NCI-H2107 treated with DMSO at 0.1 percent for 48 hours (cell line): ENCODE results near the gene TM4SF20.
A peak's percentile ranks its signal among the peaks of the same experiment; 100 is the strongest.
"Not testable (repeated sequence)": the region's sequence is repeated elsewhere in the genome, so short reads cannot be mapped to it uniquely, and the experiment has no call there.

Experiments
- DNase-seq: peaks from one replicate; lab custom pipeline; 2025; ENCODE audit not compliant: unreplicated experiment; lab: John Stamatoyannopoulos, UW

The TM4SF20 gene

GRCh38 chr2:227367427-227367795 lies 11.7 kb downstream of the TM4SF20 start:
- no peak for DNase-seq

- no peak for DNase-seq
These were observed 12.2 kb downstream of the TM4SF20 start for GRCh38 chr2:227366769-227367426.

GRCh38 chr2:227365833-227366232 lies 13.3 kb downstream of the TM4SF20 start:
- DNase-seq = no peak

- DNase-seq = not testable (repeated sequence)
These were observed 14.4 kb downstream of the TM4SF20 start for GRCh38 chr2:227364585-227365263.

GRCh38 chr2:227363756-227364155 lies 15.3 kb downstream of the TM4SF20 start:
- DNase-seq = no peak

GRCh38 chr2:227360351-227360750 lies 18.8 kb downstream of the TM4SF20 start:
- DNase-seq = no peak

GRCh38 chr2:227351639-227352038 lies 27.5 kb downstream of the TM4SF20 start:
- no peak for DNase-seq

GRCh38 chr2:227349989-227350612 lies 29.0 kb downstream of the TM4SF20 start:
- no peak for DNase-seq

- no peak for DNase-seq
These were observed 30.8 kb downstream of the TM4SF20 start for GRCh38 chr2:227348324-227348723.

GRCh38 chr2:227347117-227347516 lies 32.0 kb downstream of the TM4SF20 start:
- DNase-seq = no peak

GRCh38 chr2:227344231-227344630 lies 34.9 kb downstream of the TM4SF20 start:
- DNase-seq = no peak

- DNase-seq = no peak
These were observed 37.6 kb downstream of the TM4SF20 start for GRCh38 chr2:227341553-227341952.

- no peak for DNase-seq
These were observed 39.0 kb downstream of the TM4SF20 start for GRCh38 chr2:227340106-227340505.

GRCh38 chr2:227339098-227339599 lies 40.0 kb downstream of the TM4SF20 start:
- DNase-seq = no peak

GRCh38 chr2:227337442-227337841 lies 41.7 kb downstream of the TM4SF20 start:
- no peak for DNase-seq

- DNase-seq = no peak
These were observed 43.4 kb downstream of the TM4SF20 start for GRCh38 chr2:227335713-227336112.

GRCh38 chr2:227326783-227327182 lies 52.3 kb downstream of the TM4SF20 start:
- DNase-seq = no peak

GRCh38 chr2:227325839-227326195 lies 53.3 kb downstream of the TM4SF20 start:
- no peak for DNase-seq

GRCh38 chr2:227324995-227325838 lies 53.9 kb downstream of the TM4SF20 start, which contains the start of gene MFF:
MFF (plus strand) TSS chr2:227325251; CDS start chr2:227330666, 5,415 bp downstream.
- peak; percentile 76 for DNase-seq

GRCh38 chr2:227324642-227324994 lies 54.5 kb downstream of the TM4SF20 start:
- DNase-seq = no peak

GRCh38 chr2:227323818-227324217 lies 55.3 kb downstream of the TM4SF20 start:
- no peak for DNase-seq
